Natural killer cell (primary cell): ENCODE data around the gene LRP6. TPM values are rescaled to one million over a fixed set of nuclear protein-coding genes. Genes with fewer than 3 reads are reported as not detected.
A peak's percentile ranks its signal among the peaks of the same experiment; 100 is the strongest.

Experiments used
- ATAC-seq, 3 donors: fragments of 150-1000 bp in 2 of 3; fragments of 200-7000 bp in 1 of 3; cut with Tn5 transposase; 1 replicate in 1 of 3; 2 replicates in 2 of 3; pipeline ENCODE4 v1.10.0; 2021; ENCODE audit warnings: mild to moderate bottlenecking in 2 of 3, moderate library complexity in 2 of 3
- DNase-seq, 2 donors: peaks; one replicate each; pipeline versions ENCODE4 v3.0.0 to v3.0.0-alpha.2; 2013 to 2021; ENCODE audit warnings: mixed read lengths in 1 of 2
- H3K27ac ChIP-seq: one replicate; pipeline ENCODE4 v1.5.1; 2013; ENCODE audit warnings: mild to moderate bottlenecking, low read length
- H3K27me3 ChIP-seq: one replicate; pipeline ENCODE4 v1.6.1; 2013; ENCODE audit warnings: low read length; ENCODE audit not compliant: control insufficient read depth, insufficient read depth
- H3K36me3 ChIP-seq: one replicate; pipeline ENCODE4 v1.6.1; 2013; ENCODE audit warnings: low read length; ENCODE audit not compliant: control insufficient read depth, insufficient read depth
- H3K4me1 ChIP-seq: one replicate; pipeline ENCODE4 v1.6.1; 2013; ENCODE audit warnings: low read length; ENCODE audit not compliant: control insufficient read depth, insufficient read depth
- H3K4me3 ChIP-seq: one replicate; pipeline ENCODE4 v1.5.1; 2013; ENCODE audit warnings: low read length
- H3K9me3 ChIP-seq: one replicate; pipeline ENCODE4 v1.6.1; 2013; ENCODE audit warnings: low read length; ENCODE audit not compliant: control insufficient read depth, insufficient read depth
- H3K27ac Mint-ChIP-seq, 2 donors: one replicate each; pipeline ENCODE4 v1.8.0; 2022; ENCODE audit warnings: mild to moderate bottlenecking in 2 of 2, mixed read lengths in 2 of 2, moderate library complexity in 1 of 2
- H3K27me3 Mint-ChIP-seq, 2 donors: one replicate each; pipeline ENCODE4 v1.8.0; 2022; ENCODE audit warnings: low read depth in 2 of 2, mixed read lengths in 2 of 2
- H3K36me3 Mint-ChIP-seq: one replicate; pipeline ENCODE4 v1.8.0; 2022; ENCODE audit warnings: mixed read lengths
- H3K4me1 Mint-ChIP-seq, 2 donors: one replicate each; pipeline ENCODE4 v1.8.0; 2022; ENCODE audit warnings: mixed read lengths in 2 of 2
- H3K4me3 Mint-ChIP-seq: one replicate; pipeline ENCODE4 v1.8.0; 2022; ENCODE audit warnings: mild to moderate bottlenecking, moderate library complexity, mixed read lengths
- H3K9me3 Mint-ChIP-seq, 2 donors: one replicate each; pipeline ENCODE4 v1.8.0; 2022; ENCODE audit warnings: mixed read lengths in 2 of 2
- WGBS: methylation state at CpG from one replicate; pipeline ENCODE4 v1.1.7; 2013; ENCODE audit warnings: missing lambda C conversion rate; ENCODE audit not compliant: insufficient coverage; 5-methylcytosine and 5-hydroxymethylcytosine counted together
- intact Hi-C: fragments of 100-400 bp; cut with micrococcal nuclease; formaldehyde crosslinking; loops from one replicate; pipeline ENCODE4 v1.14.2; 2022
- total RNA-seq, 4 donors: library from RNA; stranded (reverse); fragments of 120-200 nt in 1 of 4; gene quantifications; one replicate each; pipeline versions ENCODE4 v1.2.3 to v1.2.4, GENCODE V29; 2013 to 2022
- TF ChIP-seq, protein P1 (sequence below): fragments of 200-600 bp; IDR thresholded peaks from one replicate; pipeline ENCODE4 v1.8.0; 2022; ENCODE audit warnings: antibody characterized with exemption

LRP6 gene
- total RNA-seq, 3 donors from 2014 or later (not counting 1 experiment from before 2014, with no cell fraction given): 0.05 to 0.33 TPM; not detected in 1

DNA sequence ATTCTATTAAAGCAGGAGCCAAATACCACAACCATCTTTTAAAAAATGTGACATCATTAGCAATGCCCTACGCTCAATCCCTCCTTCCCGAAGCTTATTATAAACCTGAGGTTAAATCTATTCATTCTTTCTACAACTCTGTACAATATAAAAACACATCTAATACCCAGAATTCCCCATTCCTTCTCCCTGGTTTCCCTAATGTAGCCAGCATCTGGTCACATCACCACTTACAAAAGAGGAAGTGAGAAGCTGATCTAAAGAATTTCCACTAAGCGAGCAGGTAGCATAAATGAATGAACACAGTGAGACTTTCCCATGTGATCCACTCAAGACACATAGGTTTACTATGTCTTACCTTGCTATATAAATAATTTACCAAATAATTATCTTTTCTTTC lies 90.4 kb downstream of the LRP6 start:
- no peak overlapping the region for H3K27ac Mint-ChIP-seq
- TF ChIP-seq, protein P1, sequence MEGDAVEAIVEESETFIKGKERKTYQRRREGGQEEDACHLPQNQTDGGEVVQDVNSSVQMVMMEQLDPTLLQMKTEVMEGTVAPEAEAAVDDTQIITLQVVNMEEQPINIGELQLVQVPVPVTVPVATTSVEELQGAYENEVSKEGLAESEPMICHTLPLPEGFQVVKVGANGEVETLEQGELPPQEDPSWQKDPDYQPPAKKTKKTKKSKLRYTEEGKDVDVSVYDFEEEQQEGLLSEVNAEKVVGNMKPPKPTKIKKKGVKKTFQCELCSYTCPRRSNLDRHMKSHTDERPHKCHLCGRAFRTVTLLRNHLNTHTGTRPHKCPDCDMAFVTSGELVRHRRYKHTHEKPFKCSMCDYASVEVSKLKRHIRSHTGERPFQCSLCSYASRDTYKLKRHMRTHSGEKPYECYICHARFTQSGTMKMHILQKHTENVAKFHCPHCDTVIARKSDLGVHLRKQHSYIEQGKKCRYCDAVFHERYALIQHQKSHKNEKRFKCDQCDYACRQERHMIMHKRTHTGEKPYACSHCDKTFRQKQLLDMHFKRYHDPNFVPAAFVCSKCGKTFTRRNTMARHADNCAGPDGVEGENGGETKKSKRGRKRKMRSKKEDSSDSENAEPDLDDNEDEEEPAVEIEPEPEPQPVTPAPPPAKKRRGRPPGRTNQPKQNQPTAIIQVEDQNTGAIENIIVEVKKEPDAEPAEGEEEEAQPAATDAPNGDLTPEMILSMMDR: no peak
- H3K36me3 Mint-ChIP-seq: no peaks in the 10 kb centered on the region
- no peak overlapping the region for H3K4me3 Mint-ChIP-seq
- Histone ChIP-seq H3K9me3 (no peaks in the 10 kb centered on the region), H3K36me3 (no peaks in the 10 kb centered on the region), H3K4me1 (peaks cover 4% of the 10 kb centered on the region), H3K27ac (no peak overlapping the region), H3K4me3 (no peak overlapping the region), H3K27me3 (peaks cover 64% of the 10 kb centered on the region)
- H3K4me1 Mint-ChIP-seq: peaks cover 12 to 13% of the 10 kb centered on the region in 2 donors
- ATAC-seq: no peak
- peaks cover 0 to 3% of the 10 kb centered on the region in 2 donors for H3K9me3 Mint-ChIP-seq
- peaks cover 32 to 48% of the 10 kb centered on the region in 2 donors for H3K27me3 Mint-ChIP-seq
- 93% methylated on average over 2 of the region's 3 CpGs for WGBS
- DNase-seq: no peak
- intact Hi-C loops: no loop called here

GRCh38 chr12:12171991-12172511 lies 94.8 kb downstream of the LRP6 start:
- TF ChIP-seq, protein P1: no peak
- peaks cover 0 to 3% of the 10 kb centered on the region in 2 donors for H3K9me3 Mint-ChIP-seq
- peak overlapping the region; percentile 14 to 19 for H3K27ac Mint-ChIP-seq
- no peaks in the 10 kb centered on the region for H3K36me3 ChIP-seq
- peaks cover 26 to 31% of the 10 kb centered on the region in 2 donors for H3K27me3 Mint-ChIP-seq
- H3K27ac ChIP-seq: no peak overlapping the region
- intact Hi-C loops: no loop called here
- H3K4me3 Mint-ChIP-seq: peak overlapping the region; percentile 54
- DNase-seq (peak in 1 of 2 donors; percentile 33), ATAC-seq (peak; percentile 54 to 97 (median 73))
- peaks cover 13% of the 10 kb centered on the region in 2 donors for H3K4me1 Mint-ChIP-seq
- no peak overlapping the region for H3K4me3 ChIP-seq
- H3K9me3 ChIP-seq: no peaks in the 10 kb centered on the region
- peaks cover 4% of the 10 kb centered on the region for H3K4me1 ChIP-seq
- H3K36me3 Mint-ChIP-seq: no peaks in the 10 kb centered on the region
- peaks cover 64% of the 10 kb centered on the region for H3K27me3 ChIP-seq
- WGBS: 0% methylated on average over 1 of the region's 1 CpG

DNA sequence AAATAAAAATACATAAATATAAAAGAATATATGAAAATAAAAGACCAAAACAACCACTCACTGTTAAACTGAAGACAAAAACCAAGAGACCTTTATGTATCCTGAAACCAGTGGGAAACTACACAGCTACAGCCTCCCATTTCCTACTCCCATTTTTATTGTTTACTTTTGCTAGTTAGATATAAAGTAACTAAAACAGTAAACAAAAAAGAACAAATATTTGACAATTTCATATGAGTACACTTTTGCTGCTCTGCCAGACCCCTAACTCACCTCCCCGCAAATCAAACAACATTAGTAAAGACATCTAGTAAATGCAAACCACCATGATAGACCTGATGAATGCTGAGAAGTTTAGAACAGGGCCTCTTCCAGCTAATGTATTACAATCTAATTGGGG lies 99.0 kb downstream of the LRP6 start:
- H3K9me3 Mint-ChIP-seq: peaks cover 0 to 3% of the 10 kb centered on the region in 2 donors
- no peak overlapping the region for H3K4me3 Mint-ChIP-seq
- H3K27me3 ChIP-seq: peaks cover 61% of the 10 kb centered on the region
- H3K4me1 Mint-ChIP-seq: peaks cover 13% of the 10 kb centered on the region in 2 donors
- no peak overlapping the region for H3K4me3 ChIP-seq
- no peak for ATAC-seq
- H3K9me3 ChIP-seq: no peaks in the 10 kb centered on the region
- no CpG with 5 or more reads among the region's 1 CpG for WGBS
- no peak for DNase-seq
- intact Hi-C loops: no loop called here
- H3K27ac ChIP-seq: no peak overlapping the region
- no peak overlapping the region for H3K27ac Mint-ChIP-seq
- H3K27me3 Mint-ChIP-seq: peaks cover 30 to 45% of the 10 kb centered on the region in 2 donors
- H3K36me3 Mint-ChIP-seq: no peaks in the 10 kb centered on the region
- no peaks in the 10 kb centered on the region for H3K36me3 ChIP-seq
- peaks cover 4% of the 10 kb centered on the region for H3K4me1 ChIP-seq
- TF ChIP-seq, protein P1: no peak

- H3K36me3 Mint-ChIP-seq: no peaks in the 10 kb centered on the region
- H3K36me3 ChIP-seq: no peaks in the 10 kb centered on the region
- H3K27ac ChIP-seq: no peak overlapping the region
- TF ChIP-seq, protein P1: no peak
- H3K27ac Mint-ChIP-seq: no peak overlapping the region
- DNase-seq (no peak), ATAC-seq (no peak)
- intact Hi-C loops: no loop called here
- H3K27me3 Mint-ChIP-seq: peaks cover 35 to 45% of the 10 kb centered on the region in 2 donors
- H3K27me3 ChIP-seq: peaks cover 61% of the 10 kb centered on the region
- no peak overlapping the region for H3K4me3 Mint-ChIP-seq
- peaks cover 4% of the 10 kb centered on the region in 2 donors for H3K4me1 Mint-ChIP-seq
- no peaks in the 10 kb centered on the region for H3K4me1 ChIP-seq
- no peak overlapping the region for H3K4me3 ChIP-seq
- no peaks in the 10 kb centered on the region for H3K9me3 ChIP-seq
- no peaks in the 10 kb centered on the region for H3K9me3 Mint-ChIP-seq
Observed at GRCh38 chr12:12166751-12167150, 100.1 kb downstream of the LRP6 start.
